ENCODE results near the gene ADAMTS2. TPM values are rescaled to one million over a fixed set of nuclear protein-coding genes. Genes with fewer than 3 reads are reported as not detected.
"Not testable (repeated sequence)": the region's sequence is repeated elsewhere in the genome, so short reads cannot be mapped to it uniquely, and the experiment has no call there.

Gene ADAMTS2
- polyA plus RNA-seq, 1 experiment: 129 TPM

GRCh38 chr5:179112469-179113142 is 232.7 kb downstream of the ADAMTS2 start:
- ChIA-PET CTCF (no interaction called here), POLR2A (no interaction called here)
- no peak for DNase-seq (ENCODE audit: low read depth)
- no peak for TF ChIP-seq CTCF (IDR thresholded peaks at IDR 0.05; ENCODE audit: insufficient read depth, low read depth, low read length)
- no peak overlapping the region for H3K4me3 ChIP-seq (ENCODE audit: low read depth, low read length)
- peaks cover 18% of the 10 kb centered on the region for H3K36me3 ChIP-seq (ENCODE audit: control insufficient read depth, insufficient read depth, low read length)
- H3K27me3 ChIP-seq (ENCODE audit: control insufficient read depth, insufficient read depth, low read length): no peaks in the 10 kb centered on the region

- CTCF ChIA-PET: no interaction called here
- no peak for TF ChIP-seq CTCF (IDR thresholded peaks at IDR 0.05; ENCODE audit: insufficient read depth, low read depth, low read length)
Measured at GRCh38 chr5:179111267-179112207, 233.7 kb downstream of the ADAMTS2 start.

DNA sequence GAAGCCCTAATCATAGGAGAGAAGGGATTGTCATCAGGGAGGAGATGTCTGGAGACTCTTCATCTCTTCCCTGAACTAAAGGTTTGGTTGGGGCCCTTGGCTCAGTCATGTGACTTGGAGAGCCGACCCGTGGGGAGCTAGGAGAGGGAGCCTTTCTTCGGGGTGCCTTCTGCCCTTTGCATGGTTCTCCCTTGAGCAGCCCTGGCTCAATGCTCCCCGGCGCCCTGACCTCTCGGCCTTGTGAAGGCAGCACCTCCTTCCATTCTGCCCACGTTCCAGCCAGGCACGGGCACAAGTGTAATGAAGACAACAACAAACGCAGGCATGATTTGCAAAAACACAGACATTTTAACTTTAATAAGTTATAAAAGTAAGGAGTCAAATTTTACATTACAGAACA is 234.7 kb downstream of the ADAMTS2 start:
- ChIA-PET POLR2A (no interaction called here), CTCF (no interaction called here)
- Histone ChIP-seq H3K36me3 (ENCODE audit: control insufficient read depth, insufficient read depth, low read length) (peaks cover 14% of the 10 kb centered on the region), H3K27me3 (ENCODE audit: control insufficient read depth, insufficient read depth, low read length) (no peaks in the 10 kb centered on the region), H3K4me3 (ENCODE audit: low read depth, low read length) (no peak overlapping the region)
- TF ChIP-seq CTCF (IDR thresholded peaks at IDR 0.05; ENCODE audit: insufficient read depth, low read depth, low read length): no peak
- DNase-seq (ENCODE audit: low read depth): no peak

More at GRCh38 chr5:179111267-179112207, 233.7 kb downstream of the ADAMTS2 start:
- H3K4me3 ChIP-seq (ENCODE audit: low read depth, low read length): no peak overlapping the region
- H3K27me3 ChIP-seq (ENCODE audit: control insufficient read depth, insufficient read depth, low read length): no peaks in the 10 kb centered on the region
- H3K36me3 ChIP-seq (ENCODE audit: control insufficient read depth, insufficient read depth, low read length): peaks cover 18% of the 10 kb centered on the region
- POLR2A ChIA-PET: no interaction called here
- no peak for DNase-seq (ENCODE audit: low read depth)

DNA sequence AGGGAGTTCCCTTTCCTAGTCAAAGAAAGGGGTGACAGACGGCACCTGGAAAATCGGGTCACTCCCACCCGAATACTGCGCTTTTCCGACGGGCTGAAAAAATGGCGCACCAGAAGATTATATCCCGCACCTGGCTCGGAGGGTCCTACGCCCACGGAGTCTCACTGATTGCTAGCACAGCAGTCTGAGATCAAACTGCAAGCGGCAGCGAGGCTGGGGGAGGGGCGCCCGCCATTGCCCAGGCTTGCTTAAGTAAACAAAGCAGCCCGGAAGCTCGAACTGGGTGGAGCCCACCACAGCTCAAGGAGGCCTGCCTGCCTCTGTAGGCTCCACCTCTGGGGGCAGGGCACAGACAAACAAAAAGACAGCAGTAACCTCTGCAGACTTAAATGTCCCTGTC is 244.0 kb downstream of the ADAMTS2 start:
- CTCF ChIA-PET: not testable (repeated sequence)

GRCh38 chr5:179089502-179089901 is 255.8 kb downstream of the ADAMTS2 start:
- DNase-seq (ENCODE audit: low read depth): no peak
- Histone ChIP-seq H3K36me3 (ENCODE audit: control insufficient read depth, insufficient read depth, low read length) (0 out of 2 replicates have a peak, but pooled peaks cover 1% of the 10 kb centered on the region), H3K4me3 (ENCODE audit: low read depth, low read length) (no peak overlapping the region), H3K27me3 (ENCODE audit: control insufficient read depth, insufficient read depth, low read length) (no peaks in the 10 kb centered on the region)
- POLR2A ChIA-PET: no interaction called here
- no peak for TF ChIP-seq CTCF (IDR thresholded peaks at IDR 0.05; ENCODE audit: insufficient read depth, low read depth, low read length)
- CTCF ChIA-PET: no interaction called here

More for the DNA sequence above, 244.0 kb downstream of the ADAMTS2 start:
- H3K36me3 ChIP-seq (ENCODE audit: control insufficient read depth, insufficient read depth, low read length); POLR2A ChIA-PET; DNase-seq (ENCODE audit: low read depth); H3K27me3 ChIP-seq (ENCODE audit: control insufficient read depth, insufficient read depth, low read length); H3K4me3 ChIP-seq (ENCODE audit: low read depth, low read length): not testable (repeated sequence)
